GM23338 (cell line): ENCODE measurements around the gene PSG6.

Experiments
- CREB1 ChIP-seq: fragments of 250-450 bp; sonication (Bioruptor Pico); IDR thresholded peaks from 2 replicates; pipeline ENCODE4 v1.5.0; 2020; ENCODE audit warnings: low read depth, mild to moderate bottlenecking, moderate library complexity
- CTCF ChIP-seq, 2 experiments: fragments of 200-600 bp in 1 of 2; sonication (generic) in 1 of 2; conservative IDR thresholded peaks; 2 replicates each; pipeline versions ENCODE4 v1.5.1 to v1.6.1; 2016 to 2017; ENCODE audit warnings: antibody characterized with exemption in 2 of 2, low read depth in 2 of 2, mild to moderate bottlenecking in 2 of 2, moderate library complexity in 1 of 2
- ETS1 ChIP-seq: IDR thresholded peaks from 2 replicates; pipeline ENCODE4 v1.6.1; 2016; ENCODE audit warnings: antibody characterized with exemption
- EZH2 ChIP-seq: fragments of 200-600 bp; sonication (generic); IDR thresholded peaks from one replicate; pipeline ENCODE4 v1.8.0; 2017; ENCODE audit warnings: antibody characterized with exemption, mild to moderate bottlenecking, low read depth; ENCODE audit not compliant: unreplicated experiment
- EZH2phosphoT487 ChIP-seq: fragments of 200-600 bp; sonication (generic); IDR thresholded peaks from one replicate; pipeline ENCODE4 v1.8.1; 2018; ENCODE audit warnings: antibody characterized with exemption; ENCODE audit not compliant: unreplicated experiment
- POLR2AphosphoS5 ChIP-seq: IDR thresholded peaks from 2 replicates; pipeline ENCODE4 v1.6.1; 2016; ENCODE audit warnings: antibody characterized with exemption, low read depth
- REST ChIP-seq: IDR thresholded peaks from one replicate; pipeline ENCODE4 v1.6.1; 2018; ENCODE audit warnings: antibody characterized with exemption; ENCODE audit not compliant: unreplicated experiment
- STAT1 ChIP-seq: IDR thresholded peaks from one replicate; pipeline ENCODE4 v1.6.1; 2016; ENCODE audit warnings: antibody characterized with exemption; ENCODE audit not compliant: unreplicated experiment
- ZNF114 ChIP-seq: fragments of 250-450 bp; sonication (Bioruptor Pico); IDR thresholded peaks from 2 replicates; pipeline ENCODE4 v1.5.0; 2020; ENCODE audit warnings: mild to moderate bottlenecking, moderate library complexity
- ZNF331 ChIP-seq: fragments of 250-450 bp; sonication (Bioruptor Pico); IDR thresholded peaks from 2 replicates; pipeline ENCODE4 v1.5.0; 2020; ENCODE audit warnings: low read depth, mild to moderate bottlenecking, moderate library complexity
- ZNF462 ChIP-seq: fragments of 250-450 bp; sonication (Bioruptor Pico); IDR thresholded peaks from 2 replicates; pipeline ENCODE4 v1.5.0; 2020; ENCODE audit warnings: mild to moderate bottlenecking, moderate library complexity

- TF ChIP-seq CTCF (conservative IDR thresholded peaks at IDR 0.05; ENCODE audit: low read depth in 2 of 2) (no peak), POLR2AphosphoS5 (no peak), EZH2phosphoT487 (no peak), ZNF114 (CRISPR knock-in tag) (no peak), EZH2 (no peak), ZNF331 (no peak), ZNF462 (CRISPR knock-in tag) (no peak), REST (no peak), ETS1 (no peak), STAT1 (no peak), CREB1 (CRISPR knock-in tag) (no peak)
These were observed 11.2 kb upstream of the PSG6 start for GRCh38 chr19:42928896-42929295.
